SW480 (cell line): ENCODE data around the gene GCNA.

Experiments used
- DNase-seq: peaks from one replicate; pipeline ENCODE4 v3.0.0-alpha.2; 2016; ENCODE audit warnings: low spot score

GCNA gene, protein sequence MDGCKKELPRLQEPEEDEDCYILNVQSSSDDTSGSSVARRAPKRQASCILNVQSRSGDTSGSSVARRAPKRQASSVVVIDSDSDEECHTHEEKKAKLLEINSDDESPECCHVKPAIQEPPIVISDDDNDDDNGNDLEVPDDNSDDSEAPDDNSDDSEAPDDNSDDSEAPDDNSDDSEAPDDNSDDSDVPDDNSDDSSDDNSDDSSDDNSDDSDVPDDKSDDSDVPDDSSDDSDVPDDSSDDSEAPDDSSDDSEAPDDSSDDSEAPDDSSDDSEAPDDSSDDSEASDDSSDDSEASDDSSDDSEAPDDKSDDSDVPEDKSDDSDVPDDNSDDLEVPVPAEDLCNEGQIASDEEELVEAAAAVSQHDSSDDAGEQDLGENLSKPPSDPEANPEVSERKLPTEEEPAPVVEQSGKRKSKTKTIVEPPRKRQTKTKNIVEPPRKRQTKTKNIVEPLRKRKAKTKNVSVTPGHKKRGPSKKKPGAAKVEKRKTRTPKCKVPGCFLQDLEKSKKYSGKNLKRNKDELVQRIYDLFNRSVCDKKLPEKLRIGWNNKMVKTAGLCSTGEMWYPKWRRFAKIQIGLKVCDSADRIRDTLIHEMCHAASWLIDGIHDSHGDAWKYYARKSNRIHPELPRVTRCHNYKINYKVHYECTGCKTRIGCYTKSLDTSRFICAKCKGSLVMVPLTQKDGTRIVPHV

DNA sequence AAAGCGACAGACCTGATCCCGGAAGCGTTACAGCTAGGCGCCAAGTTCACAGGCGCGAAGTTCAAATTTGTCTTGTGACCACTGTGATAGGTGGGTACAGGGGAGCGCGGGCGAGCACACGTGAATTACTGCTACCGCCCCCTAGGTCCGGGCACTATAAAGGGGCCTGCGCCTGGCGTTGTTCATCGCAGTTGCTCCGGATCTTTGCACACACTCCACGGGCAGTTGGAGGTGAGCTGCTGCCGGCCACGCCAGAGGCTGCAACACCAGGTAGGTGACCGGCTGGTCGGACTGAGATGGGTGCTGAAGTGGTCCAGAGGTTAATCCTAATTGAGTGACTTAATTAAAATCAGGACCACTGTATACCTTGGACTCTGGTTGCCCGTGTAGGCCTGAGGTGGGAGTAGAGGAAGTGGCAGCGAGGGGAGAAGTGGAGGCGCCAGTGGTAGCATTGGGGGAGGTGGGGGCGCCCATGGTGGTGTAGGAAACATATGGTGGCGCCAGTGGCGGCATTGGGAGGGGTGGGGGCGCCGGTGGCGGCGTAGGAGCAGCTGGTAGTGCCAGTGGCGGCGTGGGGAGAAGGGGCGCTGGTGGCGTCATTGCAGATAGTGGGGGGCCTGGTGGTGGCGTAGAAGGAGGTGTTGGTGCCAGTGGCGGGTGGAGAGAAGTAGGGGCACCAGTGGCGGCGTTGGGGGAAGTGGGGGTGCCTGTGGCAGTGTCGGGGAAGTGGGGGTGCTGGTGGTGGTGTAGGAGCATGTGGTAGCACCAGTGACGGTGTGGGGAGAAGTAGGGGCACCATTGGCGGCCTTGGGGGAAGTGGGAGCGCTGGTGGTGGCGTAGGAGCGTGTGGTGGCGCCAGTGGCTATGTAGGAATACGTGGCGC, at the start of gene GCNA:
GCNA (plus strand) TSS at position 185 of the 883 bp plus-strand sequence. CDS start 2,385 bp downstream, outside the sequence.
- no peak for DNase-seq

DNA sequence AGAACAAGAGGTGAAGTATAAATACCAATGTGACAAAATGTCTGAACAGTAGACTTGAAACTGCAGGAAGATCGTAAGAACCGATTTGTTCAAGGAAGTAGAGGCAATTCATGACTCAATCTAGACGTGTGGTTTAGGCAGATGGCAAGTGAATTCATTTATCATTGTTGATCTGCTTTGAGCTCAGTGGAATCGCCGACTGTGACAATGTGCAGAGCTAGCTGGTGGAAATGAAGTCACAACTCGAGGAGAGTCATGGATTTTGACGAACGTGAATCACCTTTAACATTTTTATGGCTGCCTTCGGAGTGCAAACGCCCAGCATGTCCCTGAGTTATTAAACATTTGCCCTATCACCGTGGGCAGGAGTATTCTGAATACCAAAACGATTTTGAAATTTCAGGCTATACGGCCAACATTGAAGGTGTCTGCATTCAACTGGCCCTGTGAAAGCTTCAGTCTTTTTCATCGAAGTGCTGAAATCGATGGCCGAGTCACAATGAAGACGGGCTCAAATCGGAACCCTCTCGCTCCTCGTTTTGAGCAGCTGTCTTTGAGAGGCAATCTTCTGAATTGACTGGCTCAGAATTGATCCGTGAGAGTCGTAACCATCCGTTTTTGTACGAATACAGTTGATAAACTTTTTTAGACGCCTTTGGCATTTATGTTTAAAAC, 46.0 kb upstream of the GCNA start:
- peak; percentile 58 for DNase-seq

DNA sequence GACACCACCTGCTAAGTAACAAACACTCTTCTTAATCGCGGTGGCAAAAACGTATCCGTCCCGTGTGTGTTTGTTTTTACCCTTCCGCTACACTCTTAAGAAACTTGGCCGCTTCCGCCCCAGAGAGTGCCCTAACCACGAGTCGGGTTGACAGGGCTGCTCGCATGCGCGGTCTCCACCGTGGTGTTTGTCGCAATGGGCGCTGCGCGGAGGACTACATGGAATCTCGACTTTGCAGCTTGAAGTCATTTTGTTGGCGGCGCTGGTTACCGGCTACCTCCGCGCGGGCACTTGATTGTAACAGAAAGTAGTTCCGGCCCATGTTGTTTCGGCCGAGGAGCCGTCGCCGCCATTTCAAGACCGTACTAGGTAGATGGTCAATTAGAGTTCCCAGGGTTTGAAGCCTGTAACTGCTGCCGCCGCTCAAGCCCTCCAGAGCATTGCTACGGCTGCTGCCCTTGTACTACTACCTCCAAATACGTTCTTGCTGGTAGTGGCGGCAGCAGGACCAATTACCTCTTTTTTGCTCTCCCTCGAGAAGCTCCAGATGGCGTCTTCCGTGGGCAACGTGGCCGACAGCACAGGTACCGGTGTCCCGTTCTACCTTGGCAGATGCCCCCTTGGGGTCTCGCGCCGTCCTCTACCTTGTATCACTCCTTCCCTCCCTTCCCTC, 45.3 kb upstream of the GCNA start, which contains the start of gene OGT:
OGT (plus strand) TSS at position 352 of the 673 bp plus-strand sequence; CDS start at position 548, 196 bp downstream.
- peak; percentile 96 for DNase-seq

DNA sequence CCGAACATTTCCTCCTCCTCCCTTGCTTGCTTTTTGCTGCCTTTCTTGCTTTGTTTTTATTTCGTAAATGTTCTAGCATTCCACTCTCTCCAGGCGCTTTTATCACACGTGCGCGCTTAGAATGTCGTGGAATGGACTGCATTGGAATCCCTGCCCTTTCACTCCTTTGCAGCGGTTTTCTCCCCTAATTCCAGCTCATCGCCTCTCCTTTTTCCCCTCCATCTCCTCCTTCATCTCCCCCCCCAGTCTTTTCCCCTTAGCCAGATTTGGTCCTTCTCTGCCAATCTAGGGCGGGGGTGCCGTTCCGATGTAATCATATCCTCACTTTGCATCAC, 44.8 kb upstream of the GCNA start:
- DNase-seq = peak; percentile 26

DNA sequence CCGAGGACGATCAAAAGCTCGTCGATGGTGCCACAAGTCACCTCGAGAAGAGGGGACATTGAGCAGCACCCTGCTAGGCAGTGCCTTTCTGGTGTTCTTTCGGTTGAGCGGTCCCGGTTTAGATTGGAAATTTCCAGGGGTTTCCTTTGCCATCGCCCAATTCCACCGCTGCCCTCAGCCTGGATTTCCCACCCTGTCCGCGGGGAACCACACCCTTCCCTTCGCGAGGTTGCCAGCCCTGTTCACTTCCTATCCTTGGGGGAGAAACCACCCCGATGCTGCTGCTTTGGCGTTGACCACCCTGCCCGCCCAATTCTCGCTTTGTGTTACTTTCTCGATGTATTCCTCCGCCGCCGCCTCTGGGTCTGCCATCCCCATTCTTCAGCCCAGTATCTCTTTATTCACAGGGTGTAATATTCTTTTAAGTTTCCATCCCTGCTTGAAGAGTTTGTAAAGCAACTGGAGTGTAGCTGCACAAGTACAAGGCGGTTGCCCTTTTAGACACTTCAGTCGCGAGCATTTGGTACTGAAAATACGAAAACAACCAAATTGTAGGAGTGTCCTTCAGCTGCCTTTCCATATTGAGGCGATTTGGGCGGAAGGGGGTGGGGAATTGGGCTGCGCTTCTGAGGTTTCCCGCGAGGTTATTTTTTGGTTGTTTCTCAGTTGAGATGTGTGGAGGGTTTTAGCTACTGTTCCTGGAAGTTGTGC, 44.2 kb upstream of the GCNA start:
- peak; percentile 40 for DNase-seq

DNA sequence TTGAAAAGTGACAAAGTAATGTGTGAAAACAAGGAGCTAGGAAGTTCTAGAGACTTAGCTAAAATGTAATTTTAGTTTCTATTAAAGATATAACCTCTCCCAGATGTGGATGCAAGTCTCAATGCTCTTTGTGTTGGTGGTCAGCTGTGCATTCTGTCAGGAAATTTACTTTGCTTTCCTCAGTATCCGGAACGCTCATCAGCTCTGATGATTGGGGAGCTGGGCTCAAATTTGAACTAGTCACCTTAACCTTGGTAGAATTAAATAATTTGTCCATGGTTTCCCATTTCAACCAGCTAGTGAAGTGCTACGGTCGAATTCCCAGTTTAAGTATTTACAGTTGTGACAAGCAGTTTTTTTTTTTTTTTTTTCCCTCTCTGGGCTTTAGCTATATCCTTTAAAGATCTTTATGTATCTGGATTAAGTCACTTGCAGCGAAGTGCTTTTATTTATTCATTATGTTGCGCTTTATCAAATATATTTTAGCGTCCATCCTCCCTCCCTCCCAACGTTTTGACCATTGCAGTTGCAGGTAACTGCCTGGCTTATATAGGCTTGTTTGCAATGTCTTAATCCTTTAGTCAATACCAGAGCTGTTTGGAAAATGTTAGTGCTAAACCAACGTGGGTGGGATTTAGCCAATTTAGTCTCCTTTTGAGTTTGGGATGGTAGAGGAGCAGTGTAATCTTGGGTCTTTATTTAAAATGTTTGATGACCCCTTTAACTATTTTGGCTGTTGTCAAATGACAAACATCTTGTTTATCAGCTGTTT, 43.3 kb upstream of the GCNA start:
- no peak for DNase-seq

DNA sequence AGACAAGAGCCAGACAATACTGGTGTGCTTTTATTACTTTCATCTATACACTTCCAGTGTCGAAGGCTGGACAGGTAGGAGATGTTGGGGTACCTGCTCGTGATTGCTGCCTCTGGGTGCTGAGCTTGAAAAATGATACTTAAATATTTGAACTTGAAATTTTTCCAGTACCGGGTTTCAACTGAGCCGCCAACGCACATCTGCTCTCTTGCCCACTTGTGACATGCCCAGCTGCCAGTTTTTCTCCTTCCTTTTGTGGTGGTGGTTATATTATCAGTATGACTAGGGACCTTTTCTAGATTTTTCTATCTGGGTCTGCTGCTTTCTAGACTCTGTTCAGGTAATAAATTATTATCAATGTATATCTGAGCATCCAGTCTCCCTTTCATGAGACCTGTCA, 42.0 kb upstream of the GCNA start:
- no peak for DNase-seq

DNA sequence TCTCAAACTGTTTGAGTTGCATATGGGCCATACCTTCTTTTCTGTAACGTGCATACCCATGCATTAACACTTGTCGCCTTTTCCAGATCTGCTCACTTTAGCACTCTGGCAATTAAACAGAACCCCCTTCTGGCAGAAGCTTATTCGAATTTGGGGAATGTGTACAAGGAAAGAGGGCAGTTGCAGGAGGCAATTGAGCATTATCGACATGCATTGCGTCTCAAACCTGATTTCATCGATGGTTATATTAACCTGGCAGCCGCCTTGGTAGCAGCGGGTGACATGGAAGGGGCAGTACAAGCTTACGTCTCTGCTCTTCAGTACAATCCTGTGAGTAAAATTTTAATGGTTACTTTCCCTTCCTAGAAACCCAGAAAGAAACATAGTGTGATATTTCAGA, 40.5 kb upstream of the GCNA start:
- DNase-seq = no peak

DNA sequence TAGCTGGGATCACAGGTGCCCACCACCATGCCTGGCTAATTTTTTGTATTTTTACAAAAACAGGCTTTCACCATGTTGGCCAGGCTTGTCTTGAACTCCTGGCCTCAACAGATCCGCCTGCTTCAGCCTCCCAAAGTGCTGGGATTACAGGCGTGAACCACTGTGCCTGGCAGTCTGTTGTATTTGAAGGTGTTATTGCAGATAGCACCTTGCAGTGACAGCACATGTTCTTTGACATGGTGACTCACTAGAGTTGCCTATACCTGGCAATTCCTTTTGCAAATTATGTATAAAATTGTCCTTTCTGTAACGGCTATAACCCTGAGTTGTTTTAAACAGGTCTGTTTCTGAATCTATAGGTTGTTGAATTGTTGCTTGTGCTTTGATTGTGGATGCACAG, 37.4 kb upstream of the GCNA start:
- DNase-seq = no peak

DNA sequence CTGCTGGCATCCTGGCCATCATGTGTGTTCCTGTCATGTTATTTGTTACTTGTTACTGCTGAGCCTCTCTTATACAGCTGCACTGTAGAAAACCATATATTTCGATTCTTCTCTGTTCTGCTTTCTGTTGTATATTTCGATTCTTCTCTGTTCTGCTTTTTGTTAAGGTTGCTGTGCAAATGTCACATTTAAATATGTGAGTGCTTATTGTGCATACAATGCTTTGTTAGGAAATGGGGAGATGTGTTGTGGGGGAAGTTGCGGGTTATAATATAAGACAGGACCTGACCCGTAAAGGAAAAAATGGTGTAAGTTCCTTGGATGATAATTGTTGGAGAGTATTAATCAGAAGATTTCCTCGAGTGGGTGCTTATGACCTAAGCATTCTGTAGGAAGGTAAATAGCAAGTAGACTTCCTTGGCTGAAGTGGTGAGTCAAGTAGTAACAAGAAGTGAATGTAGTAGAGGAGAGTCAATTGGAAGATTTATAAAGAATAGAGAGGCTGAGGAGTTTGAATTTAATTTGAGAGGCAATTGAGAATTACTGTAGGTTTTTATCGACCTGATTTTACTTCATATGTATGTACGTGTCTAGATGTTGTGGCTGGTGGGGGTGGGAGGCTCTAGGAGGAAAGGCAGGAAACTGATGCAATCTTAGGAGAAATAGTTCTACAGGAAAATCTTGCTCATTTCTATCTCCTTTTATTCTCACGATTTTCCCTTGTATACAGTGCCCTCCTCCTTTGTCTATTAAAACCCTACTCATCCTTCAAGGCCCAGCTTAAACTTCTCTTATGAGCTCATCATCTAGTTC, 36.8 kb upstream of the GCNA start:
- DNase-seq = peak; percentile 5

DNA sequence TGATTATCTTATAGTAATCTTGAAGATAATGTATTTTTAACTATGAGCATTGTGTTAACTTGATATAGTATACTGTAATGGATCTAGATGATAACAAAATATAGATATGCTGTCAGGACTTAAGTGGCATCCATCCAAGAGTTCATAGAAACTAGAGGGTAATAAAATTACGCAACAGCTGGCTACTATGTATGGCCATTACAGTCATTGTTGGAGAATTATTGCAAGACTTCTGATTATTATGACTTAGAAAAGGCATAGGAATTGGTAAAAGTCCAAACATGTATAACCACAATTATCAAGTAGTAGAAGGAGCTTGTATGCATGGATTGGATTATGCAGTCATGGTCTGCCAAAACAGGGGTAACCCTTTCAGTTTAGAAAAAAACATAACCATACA, 35.8 kb upstream of the GCNA start:
- no peak for DNase-seq

DNA sequence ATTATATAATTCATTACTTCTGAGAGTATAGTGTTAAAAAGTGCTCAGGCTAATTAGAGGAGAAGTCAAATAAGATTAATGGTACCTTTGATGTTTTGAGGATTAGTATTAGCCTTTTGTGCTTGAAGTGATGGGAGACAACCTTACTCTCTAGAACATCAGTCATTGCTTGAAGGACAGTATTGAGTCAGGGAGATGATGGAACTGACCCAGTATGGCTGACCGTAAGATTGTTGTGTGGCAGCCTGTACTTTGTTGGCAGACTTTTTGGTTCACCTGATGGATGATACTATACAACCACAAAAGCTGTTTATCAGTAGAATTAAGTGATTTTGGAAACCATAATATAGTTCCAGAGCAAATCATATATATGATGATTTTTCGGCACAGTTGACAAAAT, 35.4 kb upstream of the GCNA start:
- no peak for DNase-seq

DNA sequence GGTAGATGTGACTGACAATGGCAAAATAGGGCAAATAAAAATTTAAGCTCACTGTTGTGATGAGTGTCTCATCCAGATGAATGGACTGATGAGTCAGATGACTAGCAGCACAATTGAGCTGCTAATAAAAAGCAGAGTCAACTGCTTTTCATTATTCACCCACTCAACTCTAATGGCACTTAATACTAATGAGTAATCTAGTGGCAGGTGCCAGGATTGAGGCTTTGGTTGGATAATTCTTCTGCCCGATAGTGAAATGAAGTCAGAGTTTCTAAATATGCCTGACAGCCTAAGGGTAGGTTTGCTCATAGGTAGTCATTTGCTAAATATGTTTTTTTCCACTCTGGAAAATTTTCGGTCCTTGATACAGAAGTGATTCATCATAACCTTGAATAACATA, 34.9 kb upstream of the GCNA start:
- DNase-seq = no peak

DNA sequence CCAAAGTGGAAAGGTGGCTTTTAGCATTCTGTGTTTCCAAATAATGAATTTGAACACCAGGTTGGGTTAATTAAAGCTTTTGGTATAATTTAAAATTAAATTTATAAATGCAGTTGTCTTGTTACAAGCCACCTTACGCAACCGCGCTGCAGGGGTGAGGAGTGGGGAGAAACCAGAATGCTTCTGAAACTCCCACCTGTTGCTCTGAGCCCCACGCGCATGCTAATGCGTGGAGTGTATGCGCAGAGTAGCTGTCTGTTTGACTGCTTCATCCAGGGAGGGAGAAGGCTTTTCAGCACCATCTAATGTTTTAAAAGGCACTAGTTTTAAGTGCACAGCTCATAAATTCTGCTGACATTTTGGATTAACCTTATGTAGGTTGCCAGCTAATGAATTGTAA, 32.9 kb upstream of the GCNA start:
- DNase-seq = no peak

DNA sequence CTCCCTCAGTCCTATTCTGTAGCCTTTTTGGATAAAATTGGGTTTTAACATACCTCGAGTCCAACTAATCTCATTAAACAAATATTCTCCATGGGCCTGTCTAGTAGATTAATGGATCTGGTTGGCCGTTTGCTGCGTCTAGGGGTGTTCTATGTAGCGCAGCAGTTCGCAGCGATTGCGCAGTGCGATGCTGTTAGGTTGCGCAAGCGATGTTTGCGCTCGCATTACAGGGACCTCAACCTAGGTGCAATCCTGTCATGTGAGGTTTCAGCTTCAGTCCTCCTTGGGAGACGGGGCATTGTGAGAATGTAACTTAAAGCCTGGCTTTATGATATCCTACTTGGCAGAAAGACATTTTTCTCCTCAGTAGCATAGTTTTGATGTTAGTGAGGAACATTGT, 31.4 kb upstream of the GCNA start:
- no peak for DNase-seq

DNA sequence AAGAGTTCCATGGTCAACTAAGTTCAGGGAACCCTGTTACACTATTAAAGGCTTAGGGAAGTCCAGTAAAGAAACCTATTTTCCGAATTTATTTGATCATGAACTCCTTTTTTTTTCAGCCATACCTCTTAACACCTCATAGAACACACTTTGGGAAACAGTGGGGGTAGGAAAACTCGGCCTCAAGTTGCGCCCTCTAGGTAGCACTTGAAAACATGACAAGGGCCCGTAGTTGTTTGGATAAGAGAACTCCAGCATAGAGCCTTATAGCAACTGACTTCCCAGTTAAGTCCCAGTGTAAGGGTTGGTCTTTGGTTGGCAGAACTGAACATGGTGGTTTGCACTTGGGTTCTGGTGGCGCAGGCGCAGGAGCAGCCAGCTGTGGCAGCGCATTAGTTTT, 30.9 kb upstream of the GCNA start:
- DNase-seq = no peak

DNA sequence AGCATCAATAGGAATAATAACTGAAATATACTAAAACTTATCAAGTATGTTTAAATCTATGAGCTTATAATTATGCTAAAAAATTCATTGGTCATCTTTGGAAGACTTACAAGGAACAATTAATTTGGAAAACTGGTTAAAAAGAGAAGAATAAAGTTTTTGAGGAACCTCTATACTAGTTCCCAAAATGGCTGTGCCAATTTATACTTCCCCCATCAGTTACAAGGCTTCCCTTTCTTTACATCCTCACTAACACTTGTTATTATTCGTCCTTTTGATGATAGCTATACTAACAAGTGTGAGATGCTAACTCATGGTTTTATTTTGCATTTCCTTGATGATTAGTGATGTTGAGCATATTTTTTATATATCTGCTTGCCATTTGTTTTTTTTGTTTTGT, 28.3 kb upstream of the GCNA start:
- no peak for DNase-seq

DNA sequence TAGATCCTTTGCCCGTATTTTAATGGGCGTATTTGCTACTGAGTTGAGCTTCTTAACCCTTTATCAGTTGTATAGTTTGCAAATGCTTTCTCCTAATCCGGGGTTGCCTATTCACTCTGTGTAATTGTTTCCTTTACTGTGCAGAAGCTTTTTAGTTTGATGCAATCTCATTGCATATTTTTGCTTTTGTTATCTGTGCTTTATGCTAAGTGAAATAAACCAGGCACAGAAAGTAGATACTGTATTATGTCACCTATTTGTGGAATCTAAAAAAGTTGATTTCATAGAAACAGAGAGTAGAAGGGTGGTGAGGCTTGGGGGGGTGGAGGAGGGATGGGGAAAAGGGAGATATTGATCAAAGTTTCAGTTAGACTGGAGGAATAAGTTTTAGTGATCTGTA, 27.7 kb upstream of the GCNA start:
- DNase-seq = no peak

DNA sequence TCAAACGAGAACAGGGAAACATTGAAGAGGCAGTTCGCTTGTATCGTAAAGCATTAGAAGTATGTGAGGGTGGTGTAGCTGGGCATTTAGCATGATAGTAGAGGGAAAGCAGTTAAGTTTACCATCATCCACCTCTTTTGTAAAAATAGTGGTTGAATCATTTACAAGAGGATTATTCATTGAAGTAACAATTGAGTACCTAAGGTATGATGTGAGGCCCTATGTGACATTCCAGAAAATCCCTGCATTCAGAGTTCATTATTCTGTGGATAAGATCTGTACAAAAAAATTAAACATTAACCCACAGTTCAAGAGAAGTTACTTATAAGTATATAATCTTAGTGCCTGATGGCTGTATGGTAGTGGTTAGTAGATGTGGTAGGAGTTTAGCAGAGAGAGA, 22.2 kb upstream of the GCNA start:
- no peak for DNase-seq
